SU-DHL-6 (cell line): ENCODE results near the gene OR1L6.

ENCODE experiments used
- EZH2phosphoT487 ChIP-seq: fragments of 200-600 bp; sonication (generic), shearing (Covaris generic); conservative IDR thresholded peaks from 2 replicates; pipeline ENCODE4 v1.6.1; 2018; ENCODE audit warnings: mild to moderate bottlenecking, antibody characterized with exemption, low read length, moderate library complexity, mixed read lengths
- TF ChIP-seq, protein P1 (sequence below): fragments of 200-600 bp; sonication (generic); IDR thresholded peaks from one replicate; pipeline ENCODE4 v1.5.1; 2017; ENCODE audit warnings: antibody characterized with exemption, mild to moderate bottlenecking, low read length, moderate library complexity; ENCODE audit not compliant: insufficient read depth, poor library complexity, severe bottlenecking

DNA sequence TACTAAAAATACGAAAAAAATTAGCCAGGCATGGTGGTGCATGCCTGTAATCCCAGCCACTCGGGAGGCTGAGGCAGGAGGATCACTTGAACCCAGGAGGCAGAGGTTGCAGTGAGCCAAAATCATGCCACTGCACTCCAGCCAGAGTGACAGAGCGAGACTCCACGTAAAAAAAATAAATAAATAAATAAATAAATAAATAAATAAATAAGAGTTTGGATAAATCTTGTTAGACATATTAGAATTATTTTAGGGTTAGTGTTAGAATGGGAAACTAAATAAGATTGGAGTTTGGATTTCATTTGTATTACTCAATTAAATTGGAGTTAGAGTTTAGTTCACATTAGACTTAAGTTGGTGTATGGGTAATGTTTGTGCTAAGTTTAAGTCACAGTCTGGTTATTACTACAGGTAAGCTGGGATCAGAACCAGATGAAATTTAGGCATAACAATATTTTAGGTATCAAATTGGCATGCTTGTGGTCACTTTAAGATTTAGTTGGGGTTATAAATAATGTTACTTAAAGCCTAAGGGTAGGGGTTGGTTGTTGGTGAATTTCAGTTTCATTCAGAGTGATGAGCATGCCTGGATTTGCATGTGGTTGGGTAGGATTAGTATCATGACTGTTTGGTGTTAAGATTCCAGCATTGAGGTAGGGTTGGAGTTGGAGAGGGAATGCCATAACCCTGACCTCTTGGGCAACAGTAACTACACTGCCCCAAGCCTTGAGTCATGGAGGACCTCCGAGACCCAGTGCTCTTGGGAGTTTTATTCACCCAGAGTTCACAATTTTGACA is 50.0 kb downstream of the OR1L6 start:
- TF ChIP-seq, protein P1, sequence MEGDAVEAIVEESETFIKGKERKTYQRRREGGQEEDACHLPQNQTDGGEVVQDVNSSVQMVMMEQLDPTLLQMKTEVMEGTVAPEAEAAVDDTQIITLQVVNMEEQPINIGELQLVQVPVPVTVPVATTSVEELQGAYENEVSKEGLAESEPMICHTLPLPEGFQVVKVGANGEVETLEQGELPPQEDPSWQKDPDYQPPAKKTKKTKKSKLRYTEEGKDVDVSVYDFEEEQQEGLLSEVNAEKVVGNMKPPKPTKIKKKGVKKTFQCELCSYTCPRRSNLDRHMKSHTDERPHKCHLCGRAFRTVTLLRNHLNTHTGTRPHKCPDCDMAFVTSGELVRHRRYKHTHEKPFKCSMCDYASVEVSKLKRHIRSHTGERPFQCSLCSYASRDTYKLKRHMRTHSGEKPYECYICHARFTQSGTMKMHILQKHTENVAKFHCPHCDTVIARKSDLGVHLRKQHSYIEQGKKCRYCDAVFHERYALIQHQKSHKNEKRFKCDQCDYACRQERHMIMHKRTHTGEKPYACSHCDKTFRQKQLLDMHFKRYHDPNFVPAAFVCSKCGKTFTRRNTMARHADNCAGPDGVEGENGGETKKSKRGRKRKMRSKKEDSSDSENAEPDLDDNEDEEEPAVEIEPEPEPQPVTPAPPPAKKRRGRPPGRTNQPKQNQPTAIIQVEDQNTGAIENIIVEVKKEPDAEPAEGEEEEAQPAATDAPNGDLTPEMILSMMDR: no peak
- no peak for TF ChIP-seq EZH2phosphoT487
